IMR-90 (cell line): ENCODE results near the gene KANSL3. TPM values are rescaled to one million over a fixed set of nuclear protein-coding genes. Genes with fewer than 3 reads are reported as not detected.

Experiments used
- ATAC-seq: fragments of 200-7000 bp; cut with Tn5 transposase; 2 replicates; pipeline ENCODE4 v1.9.1; 2020; ENCODE audit warnings: low read depth, mild to moderate bottlenecking, moderate library complexity
- BruUV-seq: library from RNA; stranded (reverse); fragments of 400-500 nt; replicated peaks from 2 replicates; lab custom pipeline; 2021; lab: Mats Ljungman, UMichigan
- CTCF ChIA-PET: fragments of 300-600 bp; formaldehyde crosslinking; extraction: SDS; loops from one replicate; lab custom pipeline; 2021; ENCODE audit warnings: antibody characterized with exemption; lab: Yijun Ruan, JAX
- POLR2A ChIA-PET: fragments of 300-600 bp; sonication (Branson Sonifier 250); formaldehyde crosslinking; loops from one replicate; lab custom pipeline; 2022; ENCODE audit warnings: antibody characterized with exemption; ENCODE audit not compliant: unreplicated experiment; lab: Charles Lee
- DNase-seq: peaks from one replicate; pipeline ENCODE4 v3.0.0; 2013
- H2AFZ ChIP-seq: replicated peaks from 2 replicates; pipeline ENCODE3; 2013; ENCODE audit warnings: low read length, mild to moderate bottlenecking; ENCODE audit not compliant: poor library complexity
- H2AK5ac ChIP-seq: 2 replicates; pipeline ENCODE4 v1.6.1; 2013; ENCODE audit warnings: low read depth, low read length, inconsistent platforms
- H2AK9ac ChIP-seq: replicated peaks from 2 replicates; pipeline ENCODE3; 2013; ENCODE audit warnings: mild to moderate bottlenecking, low read depth, low read length, moderate library complexity; ENCODE audit not compliant: poor library complexity
- H2BK120ac ChIP-seq: 2 replicates; pipeline ENCODE4 v1.6.1; 2013; ENCODE audit warnings: low read depth, low read length, inconsistent platforms
- H2BK15ac ChIP-seq: 3 replicates; pipeline ENCODE4 v1.6.1; 2013; ENCODE audit warnings: low read depth, low read length, inconsistent platforms
- H2BK20ac ChIP-seq: 2 replicates; pipeline ENCODE4 v1.6.1; 2013; ENCODE audit warnings: low read depth, mild to moderate bottlenecking, inconsistent platforms, low read length, moderate library complexity
- H2BK5ac ChIP-seq: 2 replicates; pipeline ENCODE4 v1.6.1; 2013; ENCODE audit warnings: mild to moderate bottlenecking, low read depth, low read length, inconsistent platforms; ENCODE audit not compliant: poor library complexity, severe bottlenecking
- H3K14ac ChIP-seq: replicated peaks from 2 replicates; pipeline ENCODE4 v1.6.1; 2013; ENCODE audit warnings: low read depth, low read length, inconsistent platforms
- H3K18ac ChIP-seq: 2 replicates; pipeline ENCODE4 v1.6.1; 2013; ENCODE audit warnings: low read depth, low read length, control low read depth
- H3K23ac ChIP-seq: 2 replicates; pipeline ENCODE4 v1.6.1; 2013; ENCODE audit warnings: low read depth, low read length, inconsistent platforms
- H3K27ac ChIP-seq: 2 replicates; pipeline ENCODE4 v1.5.1; 2013; ENCODE audit warnings: mild to moderate bottlenecking, control low read depth, low read length; ENCODE audit not compliant: insufficient read depth
- H3K27me3 ChIP-seq: 2 replicates; pipeline ENCODE4 v1.6.1; 2013; ENCODE audit warnings: low read length; ENCODE audit not compliant: control insufficient read depth, insufficient read depth
- H3K36me3 ChIP-seq: 2 replicates; pipeline ENCODE4 v1.6.1; 2013; ENCODE audit warnings: low read length, mixed read lengths; ENCODE audit not compliant: control insufficient read depth, insufficient read depth
- H3K4ac ChIP-seq: 2 replicates; pipeline ENCODE4 v1.6.1; 2013; ENCODE audit warnings: low read depth, low read length, inconsistent platforms
- H3K4me1 ChIP-seq: 2 replicates; pipeline ENCODE4 v1.6.1; 2013; ENCODE audit warnings: low read length, mixed read lengths; ENCODE audit not compliant: control insufficient read depth, insufficient read depth
- H3K4me2 ChIP-seq: 2 replicates; pipeline ENCODE4 v1.6.1; 2013; ENCODE audit warnings: low read depth, mild to moderate bottlenecking, control low read depth, low read length, moderate library complexity
- H3K4me3 ChIP-seq: 2 replicates; pipeline ENCODE4 v1.5.1; 2013; ENCODE audit warnings: low read depth, mild to moderate bottlenecking, control low read depth, low read length, moderate library complexity; ENCODE audit not compliant: insufficient read depth
- H3K56ac ChIP-seq: 2 replicates; pipeline ENCODE4 v1.6.1; 2013; ENCODE audit warnings: low read length, inconsistent platforms; ENCODE audit not compliant: insufficient read depth; ENCODE audit errors: extremely low read depth
- H3K79me1 ChIP-seq, 2 experiments: 2 replicates each; pipeline ENCODE4 v1.6.1; 2013; ENCODE audit warnings: low read length in 2 of 2, inconsistent platforms in 1 of 2, low read depth in 1 of 2
- H3K9ac ChIP-seq: 2 replicates; pipeline ENCODE4 v1.6.1; 2013; ENCODE audit warnings: low read depth, low read length, control low read depth
- H3K9me1 ChIP-seq: 2 replicates; pipeline ENCODE4 v1.6.1; 2013; ENCODE audit warnings: low read length, inconsistent platforms; ENCODE audit not compliant: insufficient read depth
- H3K9me3 ChIP-seq: 2 replicates; pipeline ENCODE4 v1.6.1; 2013; ENCODE audit warnings: low read length; ENCODE audit not compliant: control insufficient read depth, insufficient read depth
- H4K20me1 ChIP-seq: 2 replicates; pipeline ENCODE4 v1.6.1; 2013; ENCODE audit warnings: low read length, inconsistent platforms; ENCODE audit not compliant: insufficient read depth
- H4K5ac ChIP-seq: 2 replicates; pipeline ENCODE4 v1.6.1; 2013; ENCODE audit warnings: mild to moderate bottlenecking, low read depth, low read length, control low read depth
- H4K8ac ChIP-seq, 2 experiments: 2 replicates each; pipeline ENCODE4 v1.6.1; 2013; ENCODE audit warnings: low read depth in 2 of 2, low read length in 2 of 2, control low read depth in 1 of 2, inconsistent platforms in 1 of 2
- H4K91ac ChIP-seq: 2 replicates; pipeline ENCODE4 v1.6.1; 2013; ENCODE audit warnings: low read depth, low read length, inconsistent platforms; ENCODE audit not compliant: insufficient read depth
- BHLHE40 ChIP-seq: fragments of 150-350 bp; IDR thresholded peaks from 2 replicates; pipeline ENCODE4 v1.6.1; 2016; ENCODE audit warnings: mild to moderate bottlenecking, low read depth, low read length
- CEBPB ChIP-seq: IDR thresholded peaks from 2 replicates; pipeline ENCODE4 v1.6.1; 2012; ENCODE audit warnings: low read depth, low read length, improper control_type of control experiment
- CHD1 ChIP-seq: IDR thresholded peaks from 2 replicates; pipeline ENCODE4 v1.6.1; 2012; ENCODE audit warnings: low read depth, low read length, improper control_type of control experiment
- CTCF ChIP-seq: conservative IDR thresholded peaks from 2 replicates; pipeline ENCODE4 v1.5.1; 2012; ENCODE audit warnings: mild to moderate bottlenecking, low read depth, low read length, improper control_type of control experiment
- ELK1 ChIP-seq: fragments of 150-350 bp; IDR thresholded peaks from 2 replicates; pipeline ENCODE4 v1.6.1; 2016; ENCODE audit warnings: low read depth, mild to moderate bottlenecking, low read length, moderate library complexity, borderline replicate concordance
- FOS ChIP-seq: fragments of 150-350 bp; IDR thresholded peaks from 2 replicates; pipeline ENCODE4 v1.6.1; 2016; ENCODE audit warnings: low read depth, low read length
- MAFK ChIP-seq: IDR thresholded peaks from 2 replicates; pipeline ENCODE4 v1.6.1; 2012; ENCODE audit warnings: low read depth, low read length, improper control_type of control experiment
- MAZ ChIP-seq: IDR thresholded peaks from 2 replicates; pipeline ENCODE4 v1.6.1; 2012; ENCODE audit warnings: low read depth, mild to moderate bottlenecking, low read length, improper control_type of control experiment, moderate library complexity, borderline replicate concordance
- MXI1 ChIP-seq: IDR thresholded peaks from 2 replicates; pipeline ENCODE4 v1.6.1; 2012; ENCODE audit warnings: low read depth, mild to moderate bottlenecking, low read length, moderate library complexity, borderline replicate concordance
- NFE2L2 ChIP-seq: fragments of 150-350 bp; IDR thresholded peaks from 2 replicates; pipeline ENCODE4 v1.6.1; 2016; ENCODE audit warnings: low read depth, mild to moderate bottlenecking, low read length
- POLR2A ChIP-seq: IDR thresholded peaks from 2 replicates; pipeline ENCODE4 v1.6.1; 2012; ENCODE audit warnings: mild to moderate bottlenecking, low read depth, low read length
- RAD21 ChIP-seq: IDR thresholded peaks from 2 replicates; pipeline ENCODE4 v1.6.1; 2012; ENCODE audit warnings: low read length, improper control_type of control experiment
- RCOR1 ChIP-seq: IDR thresholded peaks from 2 replicates; pipeline ENCODE4 v1.6.1; 2012; ENCODE audit warnings: mild to moderate bottlenecking, low read length, improper control_type of control experiment; ENCODE audit not compliant: insufficient replicate concordance
- RFX5 ChIP-seq: IDR thresholded peaks from 2 replicates; pipeline ENCODE4 v1.8.0; 2012; ENCODE audit warnings: low read depth, mild to moderate bottlenecking, low read length, moderate library complexity
- SMC3 ChIP-seq: fragments of 150-350 bp; IDR thresholded peaks from 2 replicates; pipeline ENCODE4 v1.6.1; 2016; ENCODE audit warnings: low read depth, mild to moderate bottlenecking, antibody characterized with exemption, low read length, moderate library complexity
- USF2 ChIP-seq: fragments of 150-350 bp; IDR thresholded peaks from 2 replicates; pipeline ENCODE4 v1.6.1; 2017; ENCODE audit warnings: mild to moderate bottlenecking, antibody characterized with exemption, low read length, low read depth
- WGBS, 2 experiments: methylation state at CpG; one replicate each; pipeline versions ENCODE4 v1.1.5 to v1.1.7; 2013; ENCODE audit warnings: missing lambda C conversion rate in 2 of 2; ENCODE audit not compliant: insufficient read length in 1 of 2; ENCODE audit errors: extremely low coverage in 2 of 2; 5-methylcytosine and 5-hydroxymethylcytosine counted together
- dilution Hi-C: fragments of 300-500 bp; cut with HindIII; formaldehyde crosslinking; loops from one replicate; pipeline ENCODE4 v1.14.3; 2018; ENCODE audit warnings: low sequenced_read_pairs; ENCODE audit not compliant: unreplicated experiment
- in situ Hi-C: fragments of 300-500 bp; cut with MboI; formaldehyde crosslinking; loops from 3 replicates; pipeline ENCODE4 v1.14.3; 2019; ENCODE audit warnings: low sequenced_read_pairs, inconsistent platforms, mixed read lengths
- intact Hi-C: fragments of 100-400 bp; cut with micrococcal nuclease; formaldehyde crosslinking; loops from 2 replicates; pipeline ENCODE4 v1.10.0; 2022
- polyA plus RNA-seq, 3 experiments: library from polyadenylated mRNA; depleted of rRNA; stranded (reverse); fragments of >200 nt; gene quantifications; 2 replicates each; pipeline ENCODE4 v1.2.3, GENCODE V29; 2012; ENCODE audit warnings: low replicate concordance in 1 of 3
- total RNA-seq: library from RNA; depleted of rRNA; stranded (reverse); fragments of >200 nt; gene quantifications from 2 replicates; pipeline ENCODE4 v1.2.3, GENCODE V29; 2012

The KANSL3 gene
- total and polyA plus RNA-seq, 2 of the 4 experiments (the other 2 are of a cell fraction) = 22.2 to 26.3 TPM

DNA sequence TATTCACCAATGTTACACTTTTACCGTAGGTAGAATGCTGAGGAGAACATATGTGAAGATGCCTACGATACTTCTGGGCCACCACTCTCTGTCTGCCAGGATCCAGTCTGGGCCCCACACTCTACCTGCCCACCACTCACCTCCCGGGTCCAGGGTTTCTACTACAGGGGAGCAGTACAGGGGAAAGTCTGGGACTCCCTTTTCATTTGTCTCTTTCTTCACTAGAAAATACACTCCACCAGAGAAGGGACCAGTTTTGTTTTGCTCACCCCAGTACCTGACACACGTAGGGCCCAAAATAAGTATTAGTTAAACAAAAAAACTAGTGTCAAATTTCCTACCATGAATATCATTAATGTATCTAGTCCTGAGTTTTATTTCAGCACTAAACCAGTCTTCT, 21.1 kb downstream of the KANSL3 start:
- Histone ChIP-seq H3K4me1 (peaks cover 4% of the 10 kb centered on the region; the same call in 1 of the 2 replicates), H2AK5ac (no peak overlapping the region), H3K9me3 (no peaks in the 10 kb centered on the region), H3K79me1 (peaks cover 17 to 32% of the 10 kb centered on the region in 2 experiments), H3K18ac (no peak overlapping the region), H3K9ac (no peak overlapping the region), H3K14ac (no peak overlapping the region), H3K9me1 (peaks cover 3% of the 10 kb centered on the region; the same call in 1 of the 2 replicates), H2BK120ac (no peak overlapping the region), H2BK20ac (no peak overlapping the region), H3K27me3 (no peaks in the 10 kb centered on the region), H4K20me1 (peaks cover 4% of the 10 kb centered on the region; the same call in 1 of the 2 replicates), H2BK5ac (no peak overlapping the region), H3K56ac (no peak overlapping the region), H2BK15ac (no peak overlapping the region), H4K91ac (no peak overlapping the region), H4K5ac (no peak overlapping the region), H2AK9ac (no peak overlapping the region), H3K4me3 (no peak overlapping the region), H3K4me2 (no peak overlapping the region), H2AFZ (no peak overlapping the region), H3K23ac (no peak overlapping the region), H3K36me3 (peaks cover 31% of the 10 kb centered on the region), H4K8ac (no peak overlapping the region), H3K27ac (no peak overlapping the region), H3K4ac (no peak overlapping the region)
- DNase-seq (no peak), ATAC-seq (no peak)
- BruUV-seq = no TSS peak
- intact Hi-C loops (no loop called here), in situ Hi-C loops (loop anchor here (25.0 kb wide), 1 partner anchor 345 kb away; no protein-coding TSS in a partner anchor), dilution Hi-C loops (no loop called here)
- no CpG with 5 or more reads among the region's 4 CpGs for WGBS, 2 experiments
- TF ChIP-seq MXI1 (no peak), ELK1 (no peak), NFE2L2 (no peak), USF2 (no peak), RFX5 (no peak), POLR2A (no peak), MAZ (no peak), CHD1 (no peak), MAFK (no peak), SMC3 (no peak), FOS (no peak), RAD21 (no peak), CTCF (no peak), BHLHE40 (no peak), CEBPB (no peak), RCOR1 (no peak)
- POLR2A ChIA-PET = interaction anchor here (0.6 kb wide), 1 partner anchor 92 kb away, joined by 9 read pairs; no protein-coding TSS in a partner anchor
- CTCF ChIA-PET = no interaction called here
